WTC11 (cell line): ENCODE data around the gene TSC22D3. TPM values are rescaled to one million over a fixed set of nuclear protein-coding genes. Genes with fewer than 3 reads are reported as not detected.

ENCODE experiments used
- ATAC-seq: fragments of 200-7000 bp; cut with Tn5 transposase; 2 replicates; pipeline ENCODE4 v1.10.0; 2021; ENCODE audit warnings: mild to moderate bottlenecking, moderate library complexity
- CTCF ChIA-PET: fragments of 300-600 bp; sonication (Branson Sonifier 250); formaldehyde crosslinking; loops from one replicate; lab custom pipeline; 2021; ENCODE audit warnings: antibody characterized with exemption; lab: Charles Lee
- POLR2A ChIA-PET: fragments of 350-600 bp; sonication (Branson Sonifier 250); formaldehyde crosslinking; loops from one replicate; lab custom pipeline; 2021; ENCODE audit warnings: antibody characterized with exemption; lab: Charles Lee
- DNase-seq: peaks from one replicate; pipeline ENCODE4 v3.0.0; 2021; ENCODE audit warnings: low spot score
- H3K27ac Mint-ChIP-seq: 2 replicates; pipeline ENCODE4 v1.8.0; 2021; ENCODE audit warnings: mixed read lengths
- H3K27me3 Mint-ChIP-seq: 2 replicates; pipeline ENCODE4 v1.8.0; 2021; ENCODE audit warnings: low read depth, mild to moderate bottlenecking, moderate library complexity, mixed read lengths
- H3K36me3 Mint-ChIP-seq: 2 replicates; pipeline ENCODE4 v1.8.0; 2021; ENCODE audit warnings: mixed read lengths
- H3K4me1 Mint-ChIP-seq: 2 replicates; pipeline ENCODE4 v1.8.0; 2022; ENCODE audit warnings: mixed read lengths
- H3K4me3 Mint-ChIP-seq: 2 replicates; pipeline ENCODE4 v1.8.0; 2021; ENCODE audit warnings: mild to moderate bottlenecking, moderate library complexity, mixed read lengths
- H3K9me3 Mint-ChIP-seq: 2 replicates; pipeline ENCODE4 v1.8.0; 2021; ENCODE audit warnings: mixed read lengths
- CREB1 ChIP-seq: sonication (generic); formaldehyde crosslinking; IDR thresholded peaks from 2 replicates; pipeline ENCODE4 v1.8.0; 2023; ENCODE audit warnings: mild to moderate bottlenecking, missing genetic modification reagents
- E2F1 ChIP-seq: sonication (generic); formaldehyde crosslinking; IDR thresholded peaks from 2 replicates; pipeline ENCODE4 v1.8.0; 2022; ENCODE audit warnings: mild to moderate bottlenecking, missing genetic modification reagents
- FOXJ3 ChIP-seq: sonication (generic); formaldehyde crosslinking; IDR thresholded peaks from 2 replicates; pipeline ENCODE4 v1.9.0; 2021; ENCODE audit warnings: missing genetic modification reagents, mild to moderate bottlenecking, borderline replicate concordance
- JAZF1 ChIP-seq: fragments of 250-450 bp; sonication (Bioruptor Pico); IDR thresholded peaks from 2 replicates; pipeline ENCODE4 v1.9.0; 2021; ENCODE audit warnings: moderate library complexity, mild to moderate bottlenecking, inconsistent platforms
- NFATC4 ChIP-seq: fragments of 250-450 bp; sonication (Bioruptor Pico); IDR thresholded peaks from 2 replicates; pipeline ENCODE4 v1.9.0; 2021; ENCODE audit warnings: mild to moderate bottlenecking
- OVOL2 ChIP-seq: fragments of 250-450 bp; sonication (Bioruptor Pico); IDR thresholded peaks from 2 replicates; pipeline ENCODE4 v1.9.0; 2021; ENCODE audit warnings: mild to moderate bottlenecking, borderline replicate concordance
- SP1 ChIP-seq: sonication (generic); formaldehyde crosslinking; conservative IDR thresholded peaks from 2 replicates; pipeline ENCODE4 v1.8.1; 2022; ENCODE audit warnings: missing genetic modification reagents
- ZNF232 ChIP-seq: sonication (generic); formaldehyde crosslinking; IDR thresholded peaks from 2 replicates; pipeline ENCODE4 v1.8.0; 2022; ENCODE audit warnings: mild to moderate bottlenecking, missing genetic modification reagents
- ZNF317 ChIP-seq: sonication (generic); formaldehyde crosslinking; IDR thresholded peaks from 2 replicates; pipeline ENCODE4 v1.8.1; 2023; ENCODE audit warnings: low read depth, mild to moderate bottlenecking, moderate library complexity, missing genetic modification reagents, borderline replicate concordance
- ZNF671 ChIP-seq: fragments of 250-450 bp; sonication (Bioruptor Pico); IDR thresholded peaks from 2 replicates; pipeline ENCODE4 v1.8.0; 2021; ENCODE audit warnings: mild to moderate bottlenecking
- total RNA-seq: library from RNA; stranded (reverse); gene quantifications from 3 replicates; pipeline ENCODE4 v1.2.3, GENCODE V29; 2021
- TF ChIP-seq, protein P1 (sequence below): sonication (generic); formaldehyde crosslinking; IDR thresholded peaks from 2 replicates; pipeline ENCODE4 v1.8.0; 2023; ENCODE audit warnings: mild to moderate bottlenecking, missing genetic modification reagents
- TF ChIP-seq, protein P2 (sequence below): fragments of 250-450 bp; sonication (Bioruptor Pico); IDR thresholded peaks from 2 replicates; pipeline ENCODE4 v2.1.2; 2022; ENCODE audit warnings: mild to moderate bottlenecking, moderate library complexity
- TF ChIP-seq, protein P3 (sequence below): sonication (generic); formaldehyde crosslinking; IDR thresholded peaks from 2 replicates; pipeline ENCODE4 v1.8.0; 2023; ENCODE audit warnings: missing genetic modification reagents
- TF ChIP-seq, protein P4 (sequence below): sonication (generic); formaldehyde crosslinking; IDR thresholded peaks from 2 replicates; pipeline ENCODE4 v1.8.0; 2022; ENCODE audit warnings: mild to moderate bottlenecking, missing genetic modification reagents
- TF ChIP-seq, protein P5 (sequence below): sonication (generic); formaldehyde crosslinking; IDR thresholded peaks from 2 replicates; pipeline ENCODE4 v1.8.1; 2023; ENCODE audit warnings: mild to moderate bottlenecking, missing genetic modification reagents, moderate library complexity
- TF ChIP-seq, protein P6 (sequence below): sonication (generic); formaldehyde crosslinking; IDR thresholded peaks from 2 replicates; pipeline ENCODE4 v1.8.1; 2022; ENCODE audit warnings: low read depth, missing genetic modification reagents, borderline replicate concordance
- TF ChIP-seq, protein P7 (sequence below): sonication (generic); formaldehyde crosslinking; IDR thresholded peaks from 2 replicates; pipeline ENCODE4 v1.8.0; 2022; ENCODE audit warnings: mild to moderate bottlenecking, missing genetic modification reagents

TSC22D3 gene
- total RNA-seq, 1 experiment from 2014 or later: 15.7 TPM

- Mint-ChIP-seq H3K4me3 (no peak overlapping the region), H3K9me3 (no peaks in the 10 kb centered on the region; the same call in 1 of the 2 replicates), H3K27ac (peak overlapping the region; percentile 79), H3K27me3 (no peaks in the 10 kb centered on the region; the same call in 1 of the 2 replicates), H3K36me3 (no peaks in the 10 kb centered on the region), H3K4me1 (peaks cover 29% of the 10 kb centered on the region)
- ChIA-PET CTCF (interaction anchor here (1.1 to 1.4 kb wide), 3 partner anchors 17 to 75 kb away, joined by 4 read pairs; partner anchors contain the start of gene TSC22D3), POLR2A (no interaction called here)
- ATAC-seq: no peak
- no peak for DNase-seq
- TF ChIP-seq ZNF671 (CRISPR knock-in tag) (no peak), NFATC4 (CRISPR knock-in tag) (no peak), E2F1 (CRISPR knock-in tag) (no peak), ZNF317 (no peak), JAZF1 (CRISPR knock-in tag) (no peak), OVOL2 (CRISPR knock-in tag) (no peak), CREB1 (no peak), ZNF232 (CRISPR knock-in tag) (no peak), SP1 (CRISPR knock-in tag) (no peak), FOXJ3 (CRISPR knock-in tag) (no peak)
- TF ChIP-seq, protein P1, sequence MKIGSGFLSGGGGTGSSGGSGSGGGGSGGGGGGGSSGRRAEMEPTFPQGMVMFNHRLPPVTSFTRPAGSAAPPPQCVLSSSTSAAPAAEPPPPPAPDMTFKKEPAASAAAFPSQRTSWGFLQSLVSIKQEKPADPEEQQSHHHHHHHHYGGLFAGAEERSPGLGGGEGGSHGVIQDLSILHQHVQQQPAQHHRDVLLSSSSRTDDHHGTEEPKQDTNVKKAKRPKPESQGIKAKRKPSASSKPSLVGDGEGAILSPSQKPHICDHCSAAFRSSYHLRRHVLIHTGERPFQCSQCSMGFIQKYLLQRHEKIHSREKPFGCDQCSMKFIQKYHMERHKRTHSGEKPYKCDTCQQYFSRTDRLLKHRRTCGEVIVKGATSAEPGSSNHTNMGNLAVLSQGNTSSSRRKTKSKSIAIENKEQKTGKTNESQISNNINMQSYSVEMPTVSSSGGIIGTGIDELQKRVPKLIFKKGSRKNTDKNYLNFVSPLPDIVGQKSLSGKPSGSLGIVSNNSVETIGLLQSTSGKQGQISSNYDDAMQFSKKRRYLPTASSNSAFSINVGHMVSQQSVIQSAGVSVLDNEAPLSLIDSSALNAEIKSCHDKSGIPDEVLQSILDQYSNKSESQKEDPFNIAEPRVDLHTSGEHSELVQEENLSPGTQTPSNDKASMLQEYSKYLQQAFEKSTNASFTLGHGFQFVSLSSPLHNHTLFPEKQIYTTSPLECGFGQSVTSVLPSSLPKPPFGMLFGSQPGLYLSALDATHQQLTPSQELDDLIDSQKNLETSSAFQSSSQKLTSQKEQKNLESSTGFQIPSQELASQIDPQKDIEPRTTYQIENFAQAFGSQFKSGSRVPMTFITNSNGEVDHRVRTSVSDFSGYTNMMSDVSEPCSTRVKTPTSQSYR (CRISPR knock-in tag): no peak
- TF ChIP-seq, protein P2, sequence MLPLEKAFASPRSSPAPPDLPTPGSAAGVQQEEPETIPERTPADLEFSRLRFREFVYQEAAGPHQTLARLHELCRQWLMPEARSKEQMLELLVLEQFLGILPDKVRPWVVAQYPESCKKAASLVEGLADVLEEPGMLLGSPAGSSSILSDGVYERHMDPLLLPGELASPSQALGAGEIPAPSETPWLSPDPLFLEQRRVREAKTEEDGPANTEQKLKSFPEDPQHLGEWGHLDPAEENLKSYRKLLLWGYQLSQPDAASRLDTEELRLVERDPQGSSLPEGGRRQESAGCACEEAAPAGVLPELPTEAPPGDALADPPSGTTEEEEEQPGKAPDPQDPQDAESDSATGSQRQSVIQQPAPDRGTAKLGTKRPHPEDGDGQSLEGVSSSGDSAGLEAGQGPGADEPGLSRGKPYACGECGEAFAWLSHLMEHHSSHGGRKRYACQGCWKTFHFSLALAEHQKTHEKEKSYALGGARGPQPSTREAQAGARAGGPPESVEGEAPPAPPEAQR (CRISPR knock-in tag): no peak
- TF ChIP-seq, protein P3, sequence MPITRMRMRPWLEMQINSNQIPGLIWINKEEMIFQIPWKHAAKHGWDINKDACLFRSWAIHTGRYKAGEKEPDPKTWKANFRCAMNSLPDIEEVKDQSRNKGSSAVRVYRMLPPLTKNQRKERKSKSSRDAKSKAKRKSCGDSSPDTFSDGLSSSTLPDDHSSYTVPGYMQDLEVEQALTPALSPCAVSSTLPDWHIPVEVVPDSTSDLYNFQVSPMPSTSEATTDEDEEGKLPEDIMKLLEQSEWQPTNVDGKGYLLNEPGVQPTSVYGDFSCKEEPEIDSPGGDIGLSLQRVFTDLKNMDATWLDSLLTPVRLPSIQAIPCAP: no peak
- TF ChIP-seq, protein P4, sequence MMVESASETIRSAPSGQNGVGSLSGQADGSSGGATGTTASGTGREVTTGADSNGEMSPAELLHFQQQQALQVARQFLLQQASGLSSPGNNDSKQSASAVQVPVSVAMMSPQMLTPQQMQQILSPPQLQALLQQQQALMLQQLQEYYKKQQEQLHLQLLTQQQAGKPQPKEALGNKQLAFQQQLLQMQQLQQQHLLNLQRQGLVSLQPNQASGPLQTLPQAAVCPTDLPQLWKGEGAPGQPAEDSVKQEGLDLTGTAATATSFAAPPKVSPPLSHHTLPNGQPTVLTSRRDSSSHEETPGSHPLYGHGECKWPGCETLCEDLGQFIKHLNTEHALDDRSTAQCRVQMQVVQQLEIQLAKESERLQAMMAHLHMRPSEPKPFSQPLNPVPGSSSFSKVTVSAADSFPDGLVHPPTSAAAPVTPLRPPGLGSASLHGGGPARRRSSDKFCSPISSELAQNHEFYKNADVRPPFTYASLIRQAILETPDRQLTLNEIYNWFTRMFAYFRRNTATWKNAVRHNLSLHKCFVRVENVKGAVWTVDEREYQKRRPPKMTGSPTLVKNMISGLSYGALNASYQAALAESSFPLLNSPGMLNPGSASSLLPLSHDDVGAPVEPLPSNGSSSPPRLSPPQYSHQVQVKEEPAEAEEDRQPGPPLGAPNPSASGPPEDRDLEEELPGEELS (CRISPR knock-in tag): no peak
- TF ChIP-seq, protein P5, sequence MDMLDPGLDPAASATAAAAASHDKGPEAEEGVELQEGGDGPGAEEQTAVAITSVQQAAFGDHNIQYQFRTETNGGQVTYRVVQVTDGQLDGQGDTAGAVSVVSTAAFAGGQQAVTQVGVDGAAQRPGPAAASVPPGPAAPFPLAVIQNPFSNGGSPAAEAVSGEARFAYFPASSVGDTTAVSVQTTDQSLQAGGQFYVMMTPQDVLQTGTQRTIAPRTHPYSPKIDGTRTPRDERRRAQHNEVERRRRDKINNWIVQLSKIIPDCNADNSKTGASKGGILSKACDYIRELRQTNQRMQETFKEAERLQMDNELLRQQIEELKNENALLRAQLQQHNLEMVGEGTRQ: no peak
- TF ChIP-seq, protein P6, sequence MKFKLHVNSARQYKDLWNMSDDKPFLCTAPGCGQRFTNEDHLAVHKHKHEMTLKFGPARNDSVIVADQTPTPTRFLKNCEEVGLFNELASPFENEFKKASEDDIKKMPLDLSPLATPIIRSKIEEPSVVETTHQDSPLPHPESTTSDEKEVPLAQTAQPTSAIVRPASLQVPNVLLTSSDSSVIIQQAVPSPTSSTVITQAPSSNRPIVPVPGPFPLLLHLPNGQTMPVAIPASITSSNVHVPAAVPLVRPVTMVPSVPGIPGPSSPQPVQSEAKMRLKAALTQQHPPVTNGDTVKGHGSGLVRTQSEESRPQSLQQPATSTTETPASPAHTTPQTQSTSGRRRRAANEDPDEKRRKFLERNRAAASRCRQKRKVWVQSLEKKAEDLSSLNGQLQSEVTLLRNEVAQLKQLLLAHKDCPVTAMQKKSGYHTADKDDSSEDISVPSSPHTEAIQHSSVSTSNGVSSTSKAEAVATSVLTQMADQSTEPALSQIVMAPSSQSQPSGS (CRISPR knock-in tag): no peak
- TF ChIP-seq, protein P7, sequence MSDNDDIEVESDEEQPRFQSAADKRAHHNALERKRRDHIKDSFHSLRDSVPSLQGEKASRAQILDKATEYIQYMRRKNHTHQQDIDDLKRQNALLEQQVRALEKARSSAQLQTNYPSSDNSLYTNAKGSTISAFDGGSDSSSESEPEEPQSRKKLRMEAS (CRISPR knock-in tag): no peak
Measured at GRCh38 chrX:107700790-107701189, 74.8 kb downstream of the TSC22D3 start.
